Renal pelvis (tissue), 4 donors: ENCODE measurements around the gene ZDHHC9. TPM values are rescaled to one million over a fixed set of nuclear protein-coding genes. Genes with fewer than 3 reads are reported as not detected.

Experiments
- DNase-seq: peaks from one replicate; pipeline ENCODE4 v3.0.0-alpha.2; 2013
- polyA plus RNA-seq, 3 donors: library from polyadenylated mRNA; unstranded; fragments of 120-200 nt; gene quantifications; one replicate each; pipeline ENCODE4 v1.2.1, GENCODE V29; 2013; ENCODE audit not compliant: insufficient read length in 3 of 3

ZDHHC9 gene
- polyA plus RNA-seq, 3 donors = 46.4 to 51.0 (median 47.7) TPM

- no peak for DNase-seq
These were observed 74.1 kb downstream of the ZDHHC9 start for GRCh38 chrX:129769467-129770154.

DNA sequence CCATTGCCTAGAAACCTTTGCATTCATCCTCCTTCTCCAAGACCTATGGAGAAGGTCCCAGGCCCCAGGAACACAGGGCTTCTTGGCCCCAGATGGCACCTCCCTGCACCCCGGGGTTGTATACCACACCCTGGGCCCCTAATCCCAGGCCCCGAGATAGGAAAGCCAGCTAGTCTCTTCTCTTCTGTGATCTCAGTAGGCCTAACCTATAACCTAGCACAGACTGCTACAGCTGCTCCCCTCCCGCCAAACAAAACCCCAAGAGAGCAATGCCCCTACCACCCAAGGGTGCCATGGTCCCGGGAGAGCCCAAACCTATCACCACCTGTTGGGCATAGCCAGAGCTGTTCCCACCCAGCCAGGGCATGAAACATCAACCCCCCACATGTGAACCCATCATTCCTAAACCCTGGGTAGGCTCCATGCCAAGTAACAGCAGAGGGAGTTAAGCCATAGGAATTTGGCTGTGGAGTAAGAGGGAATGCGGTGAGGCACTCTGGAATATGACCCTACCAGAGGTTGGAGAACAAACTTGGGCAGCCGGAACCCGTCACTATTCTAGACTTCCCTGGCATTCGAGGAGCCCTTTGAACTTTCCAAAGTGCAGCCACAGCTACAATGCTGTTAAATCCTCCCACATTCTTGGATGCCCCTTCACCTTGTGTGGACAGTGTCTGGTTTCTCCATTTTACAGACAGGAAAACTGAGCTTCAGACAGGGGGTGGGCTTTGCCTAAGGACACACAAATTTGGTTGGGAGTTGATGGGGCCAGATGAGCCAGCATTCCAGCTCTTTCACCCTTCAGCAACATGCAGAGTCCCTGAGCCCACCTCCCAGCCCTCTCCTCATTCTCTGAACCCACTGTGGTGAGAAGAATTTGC lies 74.9 kb downstream of the ZDHHC9 start:
- no peak for DNase-seq

DNA sequence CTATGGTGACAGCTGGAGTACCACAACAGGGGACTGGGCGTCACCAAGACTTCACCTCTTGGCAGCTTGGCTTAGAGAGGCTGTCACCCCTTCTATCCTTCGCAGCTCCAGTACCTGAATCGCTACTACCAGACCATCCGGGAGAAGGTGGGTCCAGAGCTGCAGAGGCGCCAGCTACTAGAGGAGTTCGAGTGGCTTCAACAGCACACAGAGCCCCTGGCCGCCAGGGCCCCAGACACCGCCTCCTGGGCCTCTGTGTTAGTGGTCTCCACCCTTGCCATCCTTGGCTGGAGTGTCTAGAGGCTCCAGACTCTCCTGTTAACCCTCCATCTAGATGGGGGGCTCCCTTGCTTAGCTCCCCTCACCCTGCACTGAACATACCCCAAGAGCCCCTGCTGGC lies 75.5 kb downstream of the ZDHHC9 start:
- no peak for DNase-seq

DNA sequence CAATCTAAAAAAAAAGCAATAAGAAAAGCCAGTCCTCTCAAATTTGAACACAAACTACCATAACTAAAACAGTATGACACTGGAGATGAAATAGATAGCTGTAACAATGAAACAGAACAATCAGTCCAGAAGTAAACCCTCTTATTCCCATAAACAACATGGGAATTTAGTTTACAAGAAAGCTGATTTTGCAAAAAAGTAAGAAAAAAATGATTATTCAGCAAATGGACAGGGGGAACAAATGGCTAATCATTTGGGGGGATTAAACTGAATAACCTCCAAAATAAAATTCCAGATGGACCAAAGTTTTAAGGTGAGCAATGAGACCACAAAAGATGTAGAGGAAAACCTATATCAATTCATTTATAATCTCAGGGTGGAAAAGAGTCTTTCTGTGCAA lies 80.0 kb downstream of the ZDHHC9 start:
- no peak for DNase-seq

DNA sequence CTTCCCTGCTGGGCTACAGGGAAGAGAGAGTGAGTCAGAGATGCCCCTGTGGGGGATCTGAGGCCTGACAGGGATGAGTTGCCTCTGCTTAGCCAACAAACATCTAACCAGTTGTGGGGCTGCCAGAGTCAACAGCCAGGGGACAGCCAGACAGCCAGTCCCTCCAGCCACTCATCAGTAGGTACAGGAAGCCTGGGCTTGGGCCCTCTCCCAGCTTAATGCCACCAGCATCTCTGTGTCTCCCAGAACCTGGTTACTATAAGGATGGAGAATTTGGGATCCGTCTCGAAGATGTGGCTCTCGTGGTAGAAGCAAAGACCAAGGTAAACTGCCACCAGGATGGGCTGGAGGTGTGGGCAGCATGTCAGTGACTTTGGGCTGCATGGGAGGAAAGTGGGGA lies 81.2 kb downstream of the ZDHHC9 start:
- DNase-seq = no peak

- no peak for DNase-seq
These were observed 82.1 kb downstream of the ZDHHC9 start for GRCh38 chrX:129761596-129761995.

DNA sequence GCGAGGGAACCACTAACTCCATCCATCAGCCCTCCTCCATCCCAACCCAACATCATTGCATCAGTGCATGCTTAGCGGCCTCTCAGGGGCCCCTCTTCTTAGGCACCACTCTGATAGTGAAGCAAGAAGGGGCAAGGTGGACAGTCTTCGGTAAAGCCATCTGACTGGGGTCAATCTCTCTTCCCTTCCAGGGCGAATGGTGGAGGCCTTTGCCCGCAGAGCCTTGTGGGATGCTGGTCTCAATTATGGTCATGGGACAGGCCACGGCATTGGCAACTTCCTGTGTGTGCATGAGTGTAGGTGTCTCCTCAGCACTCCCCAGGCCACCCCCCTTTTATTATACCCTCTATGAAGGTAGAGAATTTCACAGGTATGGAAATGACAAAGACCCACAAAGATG lies 82.7 kb downstream of the ZDHHC9 start:
- no peak for DNase-seq

DNA sequence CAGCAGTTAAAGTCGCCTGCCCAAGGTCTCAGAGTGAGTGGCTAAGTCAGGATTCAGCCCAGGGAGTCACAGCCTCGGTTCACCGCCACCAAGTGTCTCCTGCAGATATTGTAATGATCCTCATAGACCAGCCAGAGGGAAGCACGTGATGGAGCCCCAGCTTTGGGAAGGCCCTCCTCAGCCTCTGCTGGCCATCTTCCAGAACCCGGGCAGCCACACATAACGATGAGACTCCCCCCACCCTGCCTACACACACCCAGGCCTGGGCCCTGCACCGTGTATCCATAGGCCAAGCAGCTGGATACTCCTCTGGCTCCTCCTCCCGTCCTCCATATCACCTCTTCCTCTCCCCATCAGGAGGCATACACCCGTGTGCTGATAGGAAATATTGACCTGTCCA lies 83.5 kb downstream of the ZDHHC9 start:
- no peak for DNase-seq

GRCh38 chrX:129759576-129760061 lies 84.1 kb downstream of the ZDHHC9 start:
- no peak for DNase-seq

DNA sequence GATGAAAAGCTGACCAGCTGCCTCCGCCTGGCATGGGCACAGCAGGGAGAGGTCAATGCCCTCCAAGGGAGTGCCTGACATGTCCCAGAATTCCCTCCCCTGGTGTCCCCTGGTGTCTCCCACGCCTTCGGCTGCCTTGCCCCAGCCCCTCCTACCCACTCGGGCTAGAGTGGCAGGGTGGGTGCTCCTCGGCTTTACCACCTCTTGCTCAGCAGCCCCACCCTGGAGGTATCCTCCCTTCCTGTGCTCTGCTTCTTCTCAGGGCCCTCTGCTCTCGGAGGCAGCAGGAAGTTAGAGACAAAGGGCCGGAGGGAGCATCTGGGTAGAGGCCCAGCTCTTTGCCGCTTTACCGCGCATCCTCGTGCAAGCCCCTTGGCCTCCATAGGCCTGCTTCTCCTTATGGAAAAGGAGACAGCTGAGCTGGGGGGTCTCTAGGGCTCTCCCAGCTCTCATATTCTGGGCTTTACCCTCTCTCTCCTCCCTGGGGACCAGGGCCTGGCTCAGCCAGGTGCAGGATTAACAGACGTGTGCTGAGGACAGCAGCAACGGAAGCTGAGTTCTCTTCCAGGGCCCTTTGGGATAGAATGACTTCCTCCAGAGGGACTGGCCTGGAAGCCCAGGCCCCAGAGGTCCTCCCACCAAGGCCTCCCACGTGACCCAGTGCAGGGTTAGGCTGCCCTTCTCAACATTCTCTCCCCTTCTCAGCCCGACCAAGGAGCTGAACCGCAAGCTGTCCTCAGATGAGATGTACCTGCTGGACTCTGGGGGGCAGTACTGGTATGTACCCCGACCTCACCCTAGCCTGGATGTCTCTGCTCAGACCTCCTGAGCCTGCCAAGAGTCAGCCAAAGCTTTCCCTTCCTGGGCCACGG lies 87.7 kb downstream of the ZDHHC9 start:
- DNase-seq = no peak

DNA sequence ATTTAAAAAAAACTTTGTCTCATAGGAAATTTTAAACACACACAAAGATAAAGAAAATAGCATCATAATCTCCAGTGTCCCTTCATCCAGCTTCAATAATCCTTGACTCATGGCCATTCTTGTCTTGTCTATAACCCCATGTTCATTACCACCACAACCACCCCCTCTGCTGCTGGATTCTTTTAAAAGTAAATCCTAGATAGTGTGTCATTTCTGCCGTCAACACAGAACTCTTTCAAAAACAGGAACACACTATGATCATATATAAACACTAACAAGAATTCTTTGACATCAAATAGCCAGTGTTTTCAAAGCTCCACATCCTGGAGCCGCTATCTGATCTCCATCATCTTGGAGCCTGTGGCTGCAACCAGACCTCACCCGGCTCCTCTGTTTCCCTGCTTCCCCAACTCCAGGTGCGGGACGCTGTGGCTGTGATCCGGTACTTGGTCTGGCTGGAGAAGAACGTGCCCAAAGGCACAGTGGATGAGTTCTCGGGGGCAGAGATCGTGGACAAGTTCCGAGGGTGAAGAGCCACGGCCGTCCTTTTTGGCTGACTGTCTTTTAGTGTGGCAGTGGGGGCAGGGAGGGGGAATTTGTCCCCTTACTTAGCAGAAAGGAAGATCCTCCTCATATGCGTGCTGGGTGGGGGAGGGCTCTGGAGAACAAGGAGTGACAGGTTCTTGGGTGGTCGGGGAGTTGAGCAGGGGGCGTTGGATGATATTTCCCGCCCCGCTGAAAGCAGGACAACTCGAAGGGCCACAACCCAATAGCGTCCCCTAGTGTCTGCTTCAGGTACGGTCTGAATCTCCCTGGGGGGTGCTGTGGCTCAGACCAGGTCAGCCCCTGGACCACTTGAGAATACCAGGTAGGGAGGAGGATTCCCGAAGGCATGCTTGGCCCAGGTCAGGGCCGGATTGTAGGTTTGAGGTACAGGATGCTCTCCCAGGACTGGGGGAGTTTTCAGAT lies 89.3 kb downstream of the ZDHHC9 start:
- no peak for DNase-seq

Other genes with a start within 250 kb of the ZDHHC9 start
- gene APLN, start 188.9 kb downstream of the ZDHHC9 start, polyA plus RNA-seq = 1 to 10 TPM; 5.5 to 6.2 (median 5.5) TPM
- 10 to 100 TPM; 87.7 to 93.0 (median 88.7) TPM for gene XPNPEP2, start 104.9 kb downstream of the ZDHHC9 start, polyA plus RNA-seq
- gene SASH3, start 63.9 kb downstream of the ZDHHC9 start, polyA plus RNA-seq = 1 to 10 TPM; 1.7 to 2.5 (median 1.8) TPM
- gene UTP14A, start 62.3 kb upstream of the ZDHHC9 start, polyA plus RNA-seq = 10 to 100 TPM; 25.5 to 27.0 (median 26.9) TPM
- gene BCORL1, start 138.7 kb upstream of the ZDHHC9 start, polyA plus RNA-seq = 10 to 100 TPM; 18.6 to 21.0 (median 18.6) TPM